Measurements from ENCODE around the gene IFI44.

Gene IFI44

GRCh38 chr1:78649628-78650027, at the start of gene IFI44:
TSS of gene IFI44 (plus strand) at chr1:78649831. CDS start at chr1:78650196, 365 bp downstream.
- DNase-seq, result peak; percentile 75

- no peak for DNase-seq
Measured at GRCh38 chr1:78601068-78601467, 48.6 kb upstream of the IFI44 start.

- no peak for DNase-seq
Measured at GRCh38 chr1:78603206-78603605, 46.4 kb upstream of the IFI44 start.

DNA sequence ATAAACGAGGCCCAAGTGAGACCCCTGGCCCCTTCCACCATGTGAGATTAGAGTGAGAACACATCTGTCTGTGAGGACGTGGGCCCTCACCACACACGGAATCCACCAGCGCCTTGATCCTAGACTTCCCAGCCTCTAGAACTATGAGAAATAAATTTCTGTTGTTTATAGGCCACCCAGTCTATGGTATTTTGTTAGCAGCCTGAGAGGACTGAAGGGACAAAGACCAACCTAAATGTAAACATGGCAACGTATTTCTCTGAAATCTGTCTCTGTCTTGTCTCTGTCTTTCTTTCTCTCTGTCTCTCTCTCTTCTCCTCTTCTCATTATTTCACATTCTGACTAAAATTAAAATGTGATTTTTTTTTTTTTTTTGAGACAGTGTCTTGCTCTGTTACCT, 45.0 kb upstream of the IFI44 start:
- no peak for DNase-seq

DNA sequence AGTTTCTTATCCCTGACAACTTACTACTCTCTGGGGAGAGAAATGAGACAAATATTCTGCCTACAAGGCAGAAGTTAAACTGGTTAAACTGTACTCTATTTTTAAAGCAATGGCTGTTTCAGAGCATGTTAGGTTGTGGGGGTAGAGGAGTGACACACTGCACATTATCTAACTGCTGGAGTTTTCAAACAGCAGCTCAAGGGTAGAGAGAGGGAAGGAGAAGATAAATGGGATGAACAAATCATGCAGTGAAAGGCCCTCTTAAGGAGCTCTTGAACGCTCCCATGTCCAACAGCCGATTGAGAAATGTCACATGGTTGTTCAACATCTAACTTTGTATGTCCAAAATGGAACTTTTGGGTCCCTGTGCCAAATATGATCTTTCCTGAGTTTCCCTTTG, 43.4 kb upstream of the IFI44 start:
- no peak for DNase-seq

DNA sequence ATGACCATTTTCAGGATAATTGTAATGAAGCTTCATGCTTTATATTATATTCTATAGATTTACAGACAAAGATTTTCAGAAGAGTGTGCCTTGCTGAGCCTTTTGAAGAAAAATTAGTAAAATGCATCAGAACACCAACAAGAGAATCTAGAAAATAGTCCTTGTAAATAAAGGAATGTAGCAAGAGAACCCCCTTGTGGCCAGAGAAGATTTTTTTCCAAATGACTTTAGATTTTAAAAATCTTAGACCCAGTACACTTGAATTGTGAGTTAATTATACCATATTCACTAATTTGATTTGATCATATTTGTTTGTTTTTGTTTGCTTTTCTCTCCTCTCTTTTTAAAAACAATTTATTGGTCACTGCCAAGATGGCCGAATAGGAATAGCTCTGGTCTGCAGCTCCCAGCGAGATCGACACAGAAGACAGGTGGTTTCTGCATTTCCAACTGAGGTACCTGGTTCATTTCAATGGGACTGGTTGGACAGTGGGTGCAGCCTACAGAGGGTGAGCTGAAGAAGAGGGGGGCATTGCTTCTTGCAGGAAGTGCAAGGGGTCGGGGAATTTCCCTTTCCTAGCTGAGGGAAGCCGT, 42.2 kb upstream of the IFI44 start:
- no peak for DNase-seq

DNA sequence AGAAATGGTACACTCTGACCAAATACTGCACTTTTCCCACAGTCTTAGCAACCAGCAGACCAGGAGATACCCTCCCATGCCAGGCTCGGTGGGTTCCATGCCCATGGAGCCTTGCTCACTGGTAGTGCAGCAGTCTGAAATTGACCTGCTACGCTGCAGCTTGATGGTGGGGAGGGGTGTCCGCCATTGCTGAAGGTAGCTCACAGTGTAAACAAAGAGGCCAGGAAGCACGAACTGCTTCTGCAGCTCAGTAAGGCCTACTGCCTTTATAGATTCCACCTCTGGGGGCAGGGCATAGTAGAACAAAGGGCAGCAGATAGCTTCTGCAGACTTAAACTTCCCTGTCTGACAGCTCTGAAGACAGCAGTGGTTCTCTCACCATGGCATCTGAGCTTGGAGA, 41.7 kb upstream of the IFI44 start:
- no peak for DNase-seq

GRCh38 chr1:78617615-78618026, 32.0 kb upstream of the IFI44 start:
- DNase-seq, result peak; percentile 49

DNA sequence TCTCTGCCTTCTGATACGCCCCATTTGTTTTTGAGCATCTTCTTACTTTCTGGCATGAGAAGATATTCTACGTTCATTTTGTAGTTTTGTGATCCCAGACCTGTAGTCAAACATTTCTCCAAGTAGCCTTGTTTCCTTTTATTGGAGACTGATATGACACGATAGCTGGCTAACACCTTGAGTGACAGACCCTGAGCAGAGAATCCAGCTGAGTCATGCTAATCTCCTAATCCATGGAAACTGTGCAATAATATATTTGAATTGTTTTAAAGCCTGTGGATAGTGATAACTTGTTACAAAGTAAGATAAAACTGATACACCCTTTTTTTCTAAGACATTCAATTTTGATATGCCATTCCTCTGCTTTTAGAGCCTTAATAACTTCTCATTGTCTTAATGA, 30.6 kb upstream of the IFI44 start:
- DNase-seq, result no peak

DNA sequence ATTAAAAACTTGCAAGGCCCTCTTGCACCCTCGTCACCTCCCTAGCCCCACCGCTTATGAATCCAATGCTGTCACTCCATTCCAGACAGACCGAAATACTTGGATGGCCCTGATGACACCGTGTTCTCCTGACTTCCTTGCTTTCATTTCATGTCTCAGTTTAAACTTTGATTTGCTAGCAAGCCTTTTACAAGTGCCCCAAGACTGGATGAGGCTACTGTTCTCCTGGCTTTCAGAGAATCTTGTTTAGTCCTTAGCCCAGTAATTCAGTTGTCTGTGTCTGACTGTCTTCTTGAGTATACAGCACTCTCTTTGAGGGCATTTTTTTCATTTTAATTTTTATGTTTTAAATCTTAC, 30.2 kb upstream of the IFI44 start:
- DNase-seq, result no peak

DNA sequence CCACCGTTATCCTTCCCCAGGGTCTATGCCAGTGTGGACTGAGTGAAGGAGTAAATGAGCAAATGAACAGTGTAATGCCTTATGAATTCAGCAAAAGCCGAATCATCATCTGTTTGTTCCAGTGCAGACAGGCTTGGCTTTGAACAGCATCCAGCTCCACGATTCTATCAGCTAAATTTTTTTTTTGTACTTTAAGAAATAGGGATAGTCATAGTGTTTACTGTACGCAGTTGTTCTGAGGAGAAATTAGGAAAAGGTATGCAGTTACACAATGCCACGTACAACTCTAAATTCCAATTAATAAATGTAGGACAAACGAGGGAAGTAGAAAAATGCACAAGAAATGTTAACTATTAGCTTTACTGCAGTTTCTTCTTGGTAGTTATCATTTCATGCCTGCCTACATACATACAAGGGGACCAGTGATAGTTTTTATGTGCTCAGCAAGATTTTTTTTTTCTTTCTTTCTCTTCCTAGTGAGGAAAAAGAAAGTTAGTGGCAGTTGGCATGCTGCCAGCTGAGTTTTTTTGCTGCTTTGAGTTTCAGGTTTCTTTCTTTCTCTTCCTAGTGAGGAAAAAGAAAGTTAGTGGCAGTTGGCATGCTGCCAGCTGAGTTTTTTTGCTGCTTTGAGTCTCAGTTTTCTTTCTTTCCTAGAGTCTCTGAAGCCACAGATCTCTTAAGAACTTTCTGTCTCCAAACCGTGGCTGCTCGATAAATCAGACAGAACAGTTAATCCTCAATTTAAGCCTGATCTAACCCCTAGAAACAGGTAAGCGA, 29.6 kb upstream of the IFI44 start, which contains the start of gene IFI44L:
Gene IFI44L (plus strand): TSS at position 646 of the 777 bp plus-strand sequence. CDS start 7,468 bp downstream, outside the sequence.
- DNase-seq, result peak; percentile 65

- no peak for DNase-seq
Measured at GRCh38 chr1:78620666-78621065, 29.0 kb upstream of the IFI44 start.

- no peak for DNase-seq
Measured at GRCh38 chr1:78622548-78622947, 27.1 kb upstream of the IFI44 start.

DNA sequence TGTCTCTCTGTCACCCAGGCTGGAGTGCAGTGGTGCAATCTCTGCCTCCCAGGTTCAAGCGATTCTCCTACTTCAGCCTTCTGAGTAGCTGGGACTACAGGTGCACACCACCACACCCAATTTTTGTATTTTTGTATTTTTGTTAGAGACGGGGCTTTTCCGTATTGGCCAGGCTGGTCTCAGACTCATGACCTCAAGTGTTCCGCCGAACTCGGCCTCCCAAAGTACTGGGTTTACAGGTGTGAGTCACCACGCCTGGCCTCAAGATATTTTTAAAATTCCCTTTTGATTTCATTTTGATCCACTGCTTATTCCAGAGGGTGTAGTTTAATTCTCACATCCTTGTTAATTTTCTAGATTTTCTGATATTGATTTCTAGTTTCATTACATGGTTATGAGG, 25.6 kb upstream of the IFI44 start:
- peak; percentile 12 for DNase-seq

DNA sequence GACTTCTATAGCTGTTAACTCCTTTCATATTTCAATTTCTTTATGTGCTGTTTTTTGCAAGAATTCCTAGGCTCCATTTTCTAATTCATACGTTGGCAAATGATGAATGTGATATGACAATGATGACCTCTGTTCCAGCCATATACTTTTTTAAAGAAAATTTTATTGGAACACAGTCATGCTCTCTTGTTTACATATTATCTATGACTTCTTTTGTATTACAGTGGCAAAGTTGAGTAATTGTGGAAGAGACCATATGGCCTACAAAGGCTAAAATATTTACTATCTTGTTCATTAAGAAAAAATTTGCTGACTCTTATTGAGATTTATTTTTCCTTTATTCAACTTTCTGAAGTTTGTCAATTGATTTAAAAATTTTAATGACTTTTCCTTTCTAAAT, 22.3 kb upstream of the IFI44 start:
- DNase-seq, result no peak

- DNase-seq, result no peak
Measured at GRCh38 chr1:78630600-78630999, 19.0 kb upstream of the IFI44 start.

GRCh38 chr1:78633209-78633608, 16.4 kb upstream of the IFI44 start:
- DNase-seq, result no peak

DNA sequence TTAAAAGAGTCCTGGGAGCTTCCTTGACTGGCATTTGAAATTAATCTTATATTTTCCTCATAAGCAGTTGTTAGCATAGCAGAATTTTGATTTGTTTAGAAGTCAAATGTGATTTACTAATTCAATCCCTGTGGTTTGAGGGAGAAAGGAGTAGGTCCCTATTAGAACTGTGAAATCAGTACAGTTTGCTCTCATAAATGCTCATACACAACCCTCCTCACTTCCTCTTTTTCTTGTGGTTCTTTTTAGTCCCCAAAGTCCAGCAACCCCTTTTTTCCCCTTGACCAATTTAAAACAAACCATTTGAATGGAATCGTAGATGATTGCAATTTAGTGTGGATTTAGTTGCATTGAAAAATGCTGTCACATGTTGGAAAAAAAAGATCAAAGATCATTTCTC, 9.2 kb upstream of the IFI44 start:
- DNase-seq, result no peak

- DNase-seq, result no peak
Measured at GRCh38 chr1:78641558-78641957, 8.1 kb upstream of the IFI44 start.

GRCh38 chr1:78645723-78646122, 3.9 kb upstream of the IFI44 start:
- no peak for DNase-seq

DNA sequence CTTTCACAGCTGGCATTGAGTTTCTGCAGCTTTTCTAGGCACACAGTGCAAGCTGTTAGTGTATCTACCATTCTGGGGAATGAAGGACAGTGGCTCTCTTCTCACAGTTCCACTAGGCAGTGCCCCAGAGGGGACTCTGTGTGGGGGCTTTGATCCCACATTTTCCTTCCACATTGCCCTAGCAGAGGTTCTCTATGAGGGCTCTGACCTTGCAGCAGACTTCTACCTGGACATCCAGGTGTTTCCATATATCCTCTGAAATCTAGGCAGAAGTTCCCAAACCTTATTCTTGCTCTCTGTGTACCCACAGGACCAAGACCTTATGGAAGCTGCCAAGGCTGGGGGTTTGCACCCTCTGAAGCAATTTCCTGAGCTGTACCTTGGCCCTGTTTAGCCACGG, 2.4 kb upstream of the IFI44 start:
- DNase-seq, result no peak

DNA sequence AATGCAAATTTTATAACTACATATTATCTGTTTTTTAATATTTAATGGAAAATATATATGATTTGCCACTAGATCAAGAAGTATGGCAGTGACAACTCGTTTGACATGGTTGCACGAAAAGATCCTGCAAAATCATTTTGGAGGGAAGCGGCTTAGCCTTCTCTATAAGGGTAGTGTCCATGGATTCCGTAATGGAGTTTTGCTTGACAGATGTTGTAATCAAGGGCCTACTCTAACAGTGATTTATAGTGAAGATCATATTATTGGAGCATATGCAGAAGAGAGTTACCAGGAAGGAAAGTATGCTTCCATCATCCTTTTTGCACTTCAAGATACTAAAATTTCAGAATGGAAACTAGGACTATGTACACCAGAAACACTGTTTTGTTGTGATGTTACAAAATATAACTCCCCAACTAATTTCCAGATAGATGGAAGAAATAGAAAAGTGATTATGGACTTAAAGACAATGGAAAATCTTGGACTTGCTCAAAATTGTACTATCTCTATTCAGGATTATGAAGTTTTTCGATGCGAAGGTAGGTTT, 556 bp downstream of the IFI44 start:
- no peak for DNase-seq

- DNase-seq, result peak; percentile 21
Measured at GRCh38 chr1:78651241-78651640, 1.6 kb downstream of the IFI44 start.

- no peak for DNase-seq
Measured at GRCh38 chr1:78652019-78652560, 2.5 kb downstream of the IFI44 start.
